Stimulated activated CD4-positive, alpha-beta T cell treated with anti-CD3 and anti-CD28 coated beads, Interleukin-2, amount 100 ng/mL, for 48 hours (primary cell): ENCODE results near the gene DAPP1.
"Not testable (repeated sequence)": the region's sequence is repeated elsewhere in the genome, so short reads cannot be mapped to it uniquely, and the experiment has no call there.

ENCODE experiments used
- DNase-seq, 2 donors: peaks; one replicate each; pipeline ENCODE4 v3.0.0-alpha.2; 2020

Gene DAPP1

GRCh38 chr4:99816545-99817308 is at the start of gene DAPP1:
DAPP1 (plus strand) TSS chr4:99816827; CDS start chr4:99816914, 87 bp downstream.
- peak; percentile 47 to 56 for DNase-seq

GRCh38 chr4:99770842-99771241 is 45.8 kb upstream of the DAPP1 start:
- DNase-seq: not testable (repeated sequence)

GRCh38 chr4:99783940-99784339 is 32.7 kb upstream of the DAPP1 start:
- DNase-seq: no peak

GRCh38 chr4:99784842-99785241 is 31.8 kb upstream of the DAPP1 start:
- DNase-seq: no peak

- DNase-seq: no peak
Measured at GRCh38 chr4:99790796-99791617, 25.6 kb upstream of the DAPP1 start.

- no peak for DNase-seq
Measured at GRCh38 chr4:99800332-99801004, 16.2 kb upstream of the DAPP1 start.

- DNase-seq: no peak
Measured at GRCh38 chr4:99801005-99801699, 15.5 kb upstream of the DAPP1 start.

- DNase-seq: no peak
Measured at GRCh38 chr4:99803566-99804101, 13.0 kb upstream of the DAPP1 start.

GRCh38 chr4:99806545-99806944 is 10.1 kb upstream of the DAPP1 start:
- DNase-seq: no peak

- DNase-seq: no peak
Measured at GRCh38 chr4:99807666-99808065, 9.0 kb upstream of the DAPP1 start.

GRCh38 chr4:99808260-99808857 is 8.3 kb upstream of the DAPP1 start:
- peak; percentile 63 to 66 for DNase-seq

- no peak for DNase-seq
Measured at GRCh38 chr4:99809326-99809725, 7.3 kb upstream of the DAPP1 start.

GRCh38 chr4:99810536-99810935 is 6.1 kb upstream of the DAPP1 start:
- no peak for DNase-seq

GRCh38 chr4:99811117-99811516 is 5.5 kb upstream of the DAPP1 start:
- DNase-seq: no peak

GRCh38 chr4:99811850-99812249 is 4.8 kb upstream of the DAPP1 start:
- peak; percentile 62 to 70 for DNase-seq

- no peak for DNase-seq
Measured at GRCh38 chr4:99815597-99816011, 1.0 kb upstream of the DAPP1 start.

- no peak for DNase-seq
Measured at GRCh38 chr4:99817309-99817890, 773 bp downstream of the DAPP1 start.

GRCh38 chr4:99818661-99819060 is 2.0 kb downstream of the DAPP1 start:
- no peak for DNase-seq

GRCh38 chr4:99821918-99822503 is 5.4 kb downstream of the DAPP1 start:
- no peak for DNase-seq

GRCh38 chr4:99822734-99823133 is 6.1 kb downstream of the DAPP1 start:
- DNase-seq: no peak

- DNase-seq: no peak
Measured at GRCh38 chr4:99824070-99824599, 7.5 kb downstream of the DAPP1 start.
